SK-N-SH (cell line): ENCODE data around the gene STIM2.

Experiments
- CHD2 ChIP-seq: fragments of 150-350 bp; IDR thresholded peaks from 2 replicates; pipeline ENCODE4 v1.6.1; 2018; ENCODE audit warnings: low read length; ENCODE audit not compliant: partially characterized antibody
- CTCF ChIP-seq: fragments of 200-600 bp; sonication (generic); IDR thresholded peaks from 2 replicates; pipeline ENCODE4 v1.6.1; 2017; ENCODE audit warnings: antibody characterized with exemption, mild to moderate bottlenecking, moderate library complexity
- FOXJ3 ChIP-seq: sonication (generic); formaldehyde crosslinking; IDR thresholded peaks from 2 replicates; pipeline ENCODE4 v1.5.1; 2020; ENCODE audit warnings: mild to moderate bottlenecking, missing genetic modification reagents
- GABPA ChIP-seq: IDR thresholded peaks from 2 replicates; pipeline ENCODE4 v1.4.0; 2012; ENCODE audit warnings: low read depth, mild to moderate bottlenecking
- TEAD4 ChIP-seq: IDR thresholded peaks from 2 replicates; pipeline ENCODE4 v1.4.0; 2012; ENCODE audit warnings: mild to moderate bottlenecking, borderline replicate concordance; ENCODE audit not compliant: insufficient read depth

DNA sequence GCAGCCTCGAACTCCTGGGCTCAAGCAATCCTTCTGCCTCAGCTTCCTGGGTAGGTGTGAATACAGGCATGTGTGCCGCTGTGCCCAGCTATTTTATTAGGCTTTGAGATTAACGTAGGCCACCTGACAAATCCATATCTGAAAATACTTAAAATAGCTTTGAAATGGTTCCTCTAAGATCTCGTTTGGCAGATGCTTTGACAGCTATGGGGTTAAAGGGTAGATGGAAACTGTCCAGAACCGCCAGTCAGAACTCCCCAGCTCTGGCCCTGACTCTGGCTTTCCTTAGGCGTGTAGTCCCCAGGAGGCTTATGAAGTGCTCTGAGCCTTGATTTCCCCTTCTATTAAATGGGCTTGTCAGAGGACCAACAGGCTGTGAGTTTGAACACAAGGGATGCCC is 32.8 kb upstream of the STIM2 start:
- TF ChIP-seq CTCF (no peak), TEAD4 (no peak), GABPA (no peak), FOXJ3 (CRISPR knock-in tag) (no peak), CHD2 (no peak)
